Activated CD8-positive, alpha-beta T cell treated with anti-CD3 and anti-CD28 coated beads for 36 hours (primary cell): ENCODE results near the gene AMIGO2. TPM values are rescaled to one million over a fixed set of nuclear protein-coding genes. Genes with fewer than 3 reads are reported as not detected.

Source experiments
- ATAC-seq: fragments of 200-7000 bp; cut with Tn5 transposase; one replicate; pipeline ENCODE4 v1.10.0; 2021; ENCODE audit warnings: mild to moderate bottlenecking, moderate library complexity
- CTCF ChIA-PET: fragments of 350-600 bp; sonication (Branson Sonifier 250); formaldehyde crosslinking; loops from one replicate; lab custom pipeline; 2021; ENCODE audit warnings: antibody characterized with exemption; lab: Charles Lee
- POLR2A ChIA-PET: fragments of 350-600 bp; sonication (Branson Sonifier 250); formaldehyde crosslinking; loops from one replicate; lab custom pipeline; 2021; ENCODE audit warnings: antibody characterized with exemption; lab: Charles Lee
- DNase-seq: peaks from one replicate; pipeline ENCODE4 v3.0.0-alpha.2; 2020
- H3K27ac Mint-ChIP-seq: one replicate; pipeline ENCODE4 v1.8.0; 2021; ENCODE audit warnings: mild to moderate bottlenecking, mixed read lengths
- H3K27me3 Mint-ChIP-seq: one replicate; pipeline ENCODE4 v1.8.0; 2021; ENCODE audit warnings: mixed read lengths
- H3K36me3 Mint-ChIP-seq: one replicate; pipeline ENCODE4 v1.8.0; 2021; ENCODE audit warnings: low read depth, mixed read lengths
- H3K4me1 Mint-ChIP-seq: one replicate; pipeline ENCODE4 v1.8.0; 2021; ENCODE audit warnings: low read depth, mixed read lengths
- H3K4me3 Mint-ChIP-seq: one replicate; pipeline ENCODE4 v1.8.0; 2021; ENCODE audit warnings: mild to moderate bottlenecking, moderate library complexity, mixed read lengths
- H3K9me3 Mint-ChIP-seq: one replicate; pipeline ENCODE4 v1.8.0; 2021; ENCODE audit warnings: mixed read lengths
- CTCF ChIP-seq: fragments of 200-600 bp; IDR thresholded peaks from one replicate; pipeline ENCODE4 v1.8.0; 2022; ENCODE audit warnings: antibody characterized with exemption, mild to moderate bottlenecking
- intact Hi-C: fragments of 100-400 bp; cut with micrococcal nuclease; formaldehyde crosslinking; loops from one replicate; pipeline ENCODE4 v1.10.0; 2022
- total RNA-seq, 2 experiments: library from RNA; stranded (reverse); gene quantifications; one replicate each; pipeline ENCODE4 v1.2.3, GENCODE V29; 2021

AMIGO2 gene
- total RNA-seq, 2 experiments from 2014 or later = 12.1 to 12.5 TPM

GRCh38 chr12:47085815-47086252 is 6.1 kb upstream of the AMIGO2 start:
- TF ChIP-seq CTCF = no peak
- peaks cover 8% of the 10 kb centered on the region for H3K36me3 Mint-ChIP-seq
- H3K4me1 Mint-ChIP-seq = peaks cover 59% of the 10 kb centered on the region
- DNase-seq (peak; percentile 66), ATAC-seq (peak; percentile 87)
- peak overlapping the region; percentile 82 for H3K27ac Mint-ChIP-seq
- intact Hi-C loops = loop anchor here (10.0 kb wide), 1 partner anchor 309 kb away; no protein-coding TSS in a partner anchor
- ChIA-PET POLR2A (interaction anchor here (0.9 to 10.4 kb wide), 3 partner anchors 16 to 127 kb away, joined by 3 to 170 read pairs (median 4); no protein-coding TSS in a partner anchor), CTCF (interaction anchor here (0.7 to 2.0 kb wide), 5 partner anchors 15 to 111 kb away, joined by 3 to 8 read pairs (median 3); no protein-coding TSS in a partner anchor)
- no peaks in the 10 kb centered on the region for H3K27me3 Mint-ChIP-seq
- peaks cover 8% of the 10 kb centered on the region for H3K9me3 Mint-ChIP-seq
- H3K4me3 Mint-ChIP-seq = peak overlapping the region; percentile 28

DNA sequence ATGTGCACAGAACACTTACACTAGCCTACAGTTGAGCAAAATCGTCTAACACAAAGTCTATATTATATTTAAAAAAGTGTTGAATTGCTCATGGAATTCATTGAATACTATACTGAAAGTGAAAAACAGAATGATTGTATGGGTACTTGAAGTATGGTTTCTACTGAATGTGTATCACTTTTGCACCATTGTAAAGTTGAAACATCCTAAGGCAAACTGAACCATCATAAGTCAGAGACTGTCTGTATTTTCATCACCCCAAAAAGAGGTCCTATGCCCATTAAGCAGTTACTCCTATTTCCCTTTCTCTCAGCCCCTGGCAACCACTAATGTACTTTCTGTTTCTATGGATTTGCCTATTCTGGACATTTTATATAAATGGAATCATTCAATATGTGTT is 4.4 kb upstream of the AMIGO2 start:
- Mint-ChIP-seq H3K36me3 (peaks cover 8% of the 10 kb centered on the region), H3K27ac (peak overlapping the region; percentile 82), H3K4me3 (peak overlapping the region; percentile 48), H3K4me1 (peaks cover 61% of the 10 kb centered on the region), H3K9me3 (peaks cover 2% of the 10 kb centered on the region), H3K27me3 (no peaks in the 10 kb centered on the region)
- ChIA-PET POLR2A (interaction anchor here (1.0 to 10.4 kb wide), 2 partner anchors 110 to 129 kb away, joined by 4 to 170 read pairs; no protein-coding TSS in a partner anchor), CTCF (interaction anchor here (1.2 to 4.4 kb wide), 4 partner anchors 9 to 313 kb away, joined by 3 to 22 read pairs (median 7); no protein-coding TSS in a partner anchor)
- no peak for ATAC-seq
- no peak for TF ChIP-seq CTCF
- no peak for DNase-seq
- intact Hi-C loops = loop anchor here (5.0 to 10.0 kb wide), 3 partner anchors 108 to 311 kb away; no protein-coding TSS in a partner anchor

DNA sequence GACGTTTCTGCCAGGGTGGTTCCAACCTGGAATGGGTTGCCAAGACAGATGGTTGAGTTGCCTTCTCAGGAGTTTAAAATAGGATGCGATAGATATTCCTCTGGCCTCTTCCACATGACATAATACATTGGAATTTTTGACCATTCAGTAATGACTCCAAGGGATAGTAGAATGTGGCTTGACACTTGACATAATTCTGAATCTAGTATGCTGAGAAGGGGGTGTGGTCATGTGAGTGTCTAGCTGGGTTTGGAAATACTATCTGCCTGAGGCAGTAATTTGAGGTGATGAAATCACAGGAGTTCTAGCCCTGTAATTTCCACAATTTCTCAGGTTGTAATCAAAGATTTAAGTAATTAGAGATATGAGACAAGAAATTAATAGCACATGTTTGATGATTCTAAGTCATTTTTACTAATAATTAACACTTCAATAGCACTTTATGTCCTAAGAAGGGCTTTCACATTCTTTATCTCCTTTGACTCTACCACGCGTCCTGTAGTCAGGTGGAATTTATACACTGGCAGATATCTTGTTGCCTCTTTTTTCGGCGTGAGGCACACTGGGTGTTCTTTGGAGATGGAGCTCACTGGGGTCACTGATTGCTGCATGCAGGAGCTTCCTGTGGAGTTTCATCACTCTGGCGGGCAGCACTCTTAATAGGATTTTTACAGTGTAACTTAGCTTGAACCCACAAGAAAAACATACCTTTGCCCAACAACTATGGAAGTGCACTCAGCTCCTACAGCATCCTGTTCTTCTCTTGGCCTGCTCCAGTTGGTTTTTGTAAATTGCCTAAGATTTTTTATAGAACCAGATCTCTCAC is 3.2 kb upstream of the AMIGO2 start:
- ATAC-seq (no peak), DNase-seq (no peak)
- intact Hi-C loops = loop anchor here (5.0 to 10.0 kb wide), 3 partner anchors 109 to 312 kb away; no protein-coding TSS in a partner anchor
- Mint-ChIP-seq H3K36me3 (peaks cover 19% of the 10 kb centered on the region), H3K4me1 (peaks cover 67% of the 10 kb centered on the region), H3K27ac (peak overlapping the region; percentile 82), H3K4me3 (no peak overlapping the region), H3K9me3 (no peaks in the 10 kb centered on the region), H3K27me3 (no peaks in the 10 kb centered on the region)
- POLR2A ChIA-PET = interaction anchor here (0.9 to 10.4 kb wide), 3 partner anchors 108 to 130 kb away, joined by 3 to 170 read pairs (median 4); no protein-coding TSS in a partner anchor
- no peak for TF ChIP-seq CTCF
- CTCF ChIA-PET = interaction anchor here (1.5 to 4.4 kb wide), 5 partner anchors 12 to 315 kb away, joined by 3 to 22 read pairs (median 10); no protein-coding TSS in a partner anchor

- peaks cover 26% of the 10 kb centered on the region for H3K36me3 Mint-ChIP-seq
- POLR2A ChIA-PET = interaction anchor here (0.9 to 10.4 kb wide), 2 partner anchors 109 to 131 kb away, joined by 3 to 170 read pairs; no protein-coding TSS in a partner anchor
Measured at GRCh38 chr12:47082283-47082682, 2.5 kb upstream of the AMIGO2 start.

More at GRCh38 chr12:47082283-47082682, 2.5 kb upstream of the AMIGO2 start:
- Mint-ChIP-seq H3K9me3 (no peaks in the 10 kb centered on the region), H3K27me3 (no peaks in the 10 kb centered on the region), H3K4me3 (no peak overlapping the region), H3K4me1 (peaks cover 72% of the 10 kb centered on the region), H3K27ac (peak overlapping the region; percentile 50)
- no peak for TF ChIP-seq CTCF
- ATAC-seq (no peak), DNase-seq (no peak)
- intact Hi-C loops = loop anchor here (5.0 to 10.0 kb wide), 3 partner anchors 110 to 313 kb away; no protein-coding TSS in a partner anchor
- CTCF ChIA-PET = interaction anchor here (2.3 to 4.4 kb wide), 4 partner anchors 11 to 315 kb away, joined by 8 to 22 read pairs (median 10); no protein-coding TSS in a partner anchor
